IPS DF 6.9 (cell line): ENCODE data around the gene WDR55.
"Not testable (repeated sequence)": the region's sequence is repeated elsewhere in the genome, so short reads cannot be mapped to it uniquely, and the experiment has no call there.

Experiments
- DNase-seq: peaks from one replicate; pipeline ENCODE4 v3.0.0-alpha.2; 2013; ENCODE audit warnings: low read depth, low spot score
- H3K27ac ChIP-seq: one replicate; pipeline ENCODE4 v1.5.1; 2013; ENCODE audit warnings: low read length, control low read depth
- H3K27me3 ChIP-seq: 2 replicates; pipeline ENCODE4 v1.6.1; 2013; ENCODE audit warnings: mild to moderate bottlenecking, low read length; ENCODE audit not compliant: control insufficient read depth, insufficient read depth
- H3K36me3 ChIP-seq: 2 replicates; pipeline ENCODE4 v1.6.1; 2013; ENCODE audit warnings: low read length; ENCODE audit not compliant: control insufficient read depth, insufficient read depth
- H3K4me1 ChIP-seq: 2 replicates; pipeline ENCODE4 v1.6.1; 2013; ENCODE audit warnings: low read length; ENCODE audit not compliant: control insufficient read depth, insufficient read depth
- H3K4me3 ChIP-seq: 2 replicates; pipeline ENCODE4 v1.5.1; 2013; ENCODE audit warnings: mild to moderate bottlenecking, low read length
- H3K9me3 ChIP-seq: 2 replicates; pipeline ENCODE4 v1.6.1; 2013; ENCODE audit warnings: low read length, inconsistent platforms; ENCODE audit not compliant: control insufficient read depth, insufficient read depth
- WGBS: extraction: QIAGEN DNeasy Blood & Tissue Kit; methylation state at CpG from one replicate; pipeline ENCODE4 v1.1.7; 2013; ENCODE audit warnings: mixed read lengths, missing lambda C conversion rate; ENCODE audit not compliant: insufficient read length, insufficient coverage; 5-methylcytosine and 5-hydroxymethylcytosine counted together

WDR55 gene

GRCh38 chr5:140664359-140665119, at the start of gene WDR55:
WDR55 (plus strand) TSS chr5:140664904; CDS start chr5:140664913, 9 bp downstream.
- no peaks in the 10 kb centered on the region for H3K27me3 ChIP-seq
- WGBS: no CpG with 5 or more reads among the region's 54 CpGs
- H3K9me3 ChIP-seq: no peaks in the 10 kb centered on the region
- H3K4me1 ChIP-seq: no peaks in the 10 kb centered on the region
- H3K4me3 ChIP-seq: peak within 1 kb of the TSS; percentile 86
- peaks cover 20% of the 10 kb centered on the region; the same call in 1 of the 2 replicates for H3K36me3 ChIP-seq
- H3K27ac ChIP-seq: no peak within 1 kb of the TSS
- peak; percentile 67 for DNase-seq

- Histone ChIP-seq H3K4me3 (no peak overlapping the region), H3K27ac (no peak overlapping the region), H3K36me3 (no peaks in the 10 kb centered on the region), H3K27me3 (no peaks in the 10 kb centered on the region), H3K9me3 (no peaks in the 10 kb centered on the region; the same call in 1 of the 2 replicates), H3K4me1 (no peaks in the 10 kb centered on the region)
- DNase-seq: no peak
- no CpG with 5 or more reads among the region's 3 CpGs for WGBS
Measured at GRCh38 chr5:140622301-140622700, 42.4 kb upstream of the WDR55 start.

DNA sequence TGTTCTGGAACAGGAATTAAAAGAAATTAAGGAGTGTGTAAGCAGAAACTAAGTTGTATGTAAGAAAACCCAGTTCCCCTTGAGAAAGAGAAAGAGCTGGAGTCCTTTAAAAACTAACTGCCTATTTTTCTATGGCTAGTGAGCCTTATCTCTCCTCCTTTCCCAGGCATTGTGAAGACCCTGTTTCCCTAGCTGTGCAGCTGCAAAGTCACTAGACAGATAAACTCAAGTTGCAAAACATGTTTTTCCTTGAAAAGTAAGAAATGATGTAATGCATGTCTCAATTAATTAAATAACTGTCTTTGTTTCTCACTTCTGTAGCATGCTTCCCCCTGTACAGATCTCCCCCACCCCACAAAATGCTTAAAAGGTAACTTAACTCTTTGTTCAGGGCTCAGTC, 41.6 kb upstream of the WDR55 start:
- not testable (repeated sequence) for H3K4me3 ChIP-seq, H3K27ac ChIP-seq, H3K27me3 ChIP-seq, H3K9me3 ChIP-seq, H3K36me3 ChIP-seq, DNase-seq, H3K4me1 ChIP-seq

GRCh38 chr5:140624886-140625285, 39.8 kb upstream of the WDR55 start:
- H3K36me3 ChIP-seq, H3K27me3 ChIP-seq, DNase-seq, H3K4me3 ChIP-seq, H3K4me1 ChIP-seq, H3K27ac ChIP-seq, H3K9me3 ChIP-seq: not testable (repeated sequence)
- WGBS: no CpG with 5 or more reads among the region's 10 CpGs

DNA sequence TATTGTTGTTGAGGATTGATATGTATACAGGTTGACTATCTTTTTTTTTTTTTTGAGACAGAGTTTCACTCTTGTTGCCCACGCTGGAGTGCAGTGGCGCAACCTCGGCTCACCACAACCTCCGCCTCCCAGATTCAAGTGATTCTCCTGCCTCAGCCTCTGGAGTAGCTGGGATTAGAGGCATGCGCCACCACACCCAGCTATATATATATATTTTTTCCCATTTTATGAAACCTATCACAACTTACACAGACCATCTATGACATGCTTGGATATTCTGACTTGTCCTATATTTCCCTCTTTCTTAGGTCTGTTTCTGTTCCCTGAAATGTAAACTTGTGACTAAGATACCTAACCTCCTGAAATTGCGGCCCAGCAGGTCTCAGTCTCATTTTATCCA, 36.7 kb upstream of the WDR55 start:
- peaks cover 24% of the 10 kb centered on the region for H3K27me3 ChIP-seq
- no peaks in the 10 kb centered on the region for H3K4me1 ChIP-seq
- no peak for DNase-seq
- no peaks in the 10 kb centered on the region; the same call in 1 of the 2 replicates for H3K9me3 ChIP-seq
- no peaks in the 10 kb centered on the region for H3K36me3 ChIP-seq
- no CpG with 5 or more reads among the region's 6 CpGs for WGBS
- H3K4me3 ChIP-seq: no peak overlapping the region
- no peak overlapping the region for H3K27ac ChIP-seq

DNA sequence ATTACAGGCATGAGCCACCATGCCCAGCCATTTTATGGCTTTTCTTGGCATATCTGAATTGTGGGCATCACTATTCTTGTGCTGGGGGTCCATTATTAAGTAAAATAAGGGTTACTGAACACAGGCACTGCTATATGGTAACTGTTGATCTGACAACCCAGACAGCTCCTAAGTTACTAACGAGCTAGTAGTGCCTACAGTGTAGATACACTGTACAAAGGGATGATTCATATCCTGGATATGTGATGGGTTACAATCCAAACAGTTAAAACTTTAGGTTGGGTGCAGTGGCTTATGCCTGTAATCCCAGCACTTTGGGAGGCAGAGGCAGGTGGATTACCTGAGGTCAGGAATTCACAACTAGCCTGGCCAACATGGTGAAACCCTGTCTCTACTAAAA, 36.0 kb upstream of the WDR55 start:
- no peak for DNase-seq
- H3K27me3 ChIP-seq: peaks cover 29% of the 10 kb centered on the region
- no peaks in the 10 kb centered on the region for H3K4me1 ChIP-seq
- WGBS: no CpG with 5 or more reads among the region's 1 CpG
- H3K9me3 ChIP-seq: no peaks in the 10 kb centered on the region; the same call in 1 of the 2 replicates
- no peak overlapping the region for H3K27ac ChIP-seq
- H3K4me3 ChIP-seq: no peak overlapping the region
- no peaks in the 10 kb centered on the region for H3K36me3 ChIP-seq

- H3K36me3 ChIP-seq: no peaks in the 10 kb centered on the region
- H3K27ac ChIP-seq: no peak overlapping the region
- DNase-seq: no peak
- H3K4me3 ChIP-seq: no peak overlapping the region
- peaks cover 29% of the 10 kb centered on the region for H3K27me3 ChIP-seq
- H3K9me3 ChIP-seq: no peaks in the 10 kb centered on the region; the same call in 1 of the 2 replicates
- H3K4me1 ChIP-seq: no peaks in the 10 kb centered on the region
- no CpG with 5 or more reads among the region's 2 CpGs for WGBS
Measured at GRCh38 chr5:140630292-140631035, 34.2 kb upstream of the WDR55 start.

- Histone ChIP-seq H3K4me1 (no peaks in the 10 kb centered on the region), H3K9me3 (no peaks in the 10 kb centered on the region; the same call in 1 of the 2 replicates), H3K4me3 (no peak overlapping the region), H3K27ac (no peak overlapping the region), H3K36me3 (no peaks in the 10 kb centered on the region), H3K27me3 (peaks cover 29% of the 10 kb centered on the region)
- no CpG with 5 or more reads among the region's 4 CpGs for WGBS
- no peak for DNase-seq
Measured at GRCh38 chr5:140631036-140631417, 33.7 kb upstream of the WDR55 start.

- H3K27me3 ChIP-seq: peaks cover 29% of the 10 kb centered on the region
- no peaks in the 10 kb centered on the region; the same call in 1 of the 2 replicates for H3K9me3 ChIP-seq
- no CpG with 5 or more reads among the region's 36 CpGs for WGBS
- H3K27ac ChIP-seq: no peak overlapping the region
- no peak for DNase-seq
- no peaks in the 10 kb centered on the region for H3K36me3 ChIP-seq
- H3K4me1 ChIP-seq: no peaks in the 10 kb centered on the region
- peak overlapping the region; percentile 29; the same call in 1 of the 2 replicates for H3K4me3 ChIP-seq
Measured at GRCh38 chr5:140631831-140632365, 32.8 kb upstream of the WDR55 start.

- H3K27me3 ChIP-seq: peaks cover 29% of the 10 kb centered on the region
- no peak for DNase-seq
Measured at GRCh38 chr5:140632366-140633020, 32.2 kb upstream of the WDR55 start.

More at GRCh38 chr5:140632366-140633020, 32.2 kb upstream of the WDR55 start:
- H3K36me3 ChIP-seq: no peaks in the 10 kb centered on the region
- no peak overlapping the region for H3K27ac ChIP-seq
- H3K4me3 ChIP-seq: peak overlapping the region; percentile 29; the same call in 1 of the 2 replicates
- H3K4me1 ChIP-seq: no peaks in the 10 kb centered on the region
- H3K9me3 ChIP-seq: no peaks in the 10 kb centered on the region; the same call in 1 of the 2 replicates
- no CpG with 5 or more reads among the region's 51 CpGs for WGBS
